ENCODE data around the gene CHID1.

The CHID1 gene

DNA sequence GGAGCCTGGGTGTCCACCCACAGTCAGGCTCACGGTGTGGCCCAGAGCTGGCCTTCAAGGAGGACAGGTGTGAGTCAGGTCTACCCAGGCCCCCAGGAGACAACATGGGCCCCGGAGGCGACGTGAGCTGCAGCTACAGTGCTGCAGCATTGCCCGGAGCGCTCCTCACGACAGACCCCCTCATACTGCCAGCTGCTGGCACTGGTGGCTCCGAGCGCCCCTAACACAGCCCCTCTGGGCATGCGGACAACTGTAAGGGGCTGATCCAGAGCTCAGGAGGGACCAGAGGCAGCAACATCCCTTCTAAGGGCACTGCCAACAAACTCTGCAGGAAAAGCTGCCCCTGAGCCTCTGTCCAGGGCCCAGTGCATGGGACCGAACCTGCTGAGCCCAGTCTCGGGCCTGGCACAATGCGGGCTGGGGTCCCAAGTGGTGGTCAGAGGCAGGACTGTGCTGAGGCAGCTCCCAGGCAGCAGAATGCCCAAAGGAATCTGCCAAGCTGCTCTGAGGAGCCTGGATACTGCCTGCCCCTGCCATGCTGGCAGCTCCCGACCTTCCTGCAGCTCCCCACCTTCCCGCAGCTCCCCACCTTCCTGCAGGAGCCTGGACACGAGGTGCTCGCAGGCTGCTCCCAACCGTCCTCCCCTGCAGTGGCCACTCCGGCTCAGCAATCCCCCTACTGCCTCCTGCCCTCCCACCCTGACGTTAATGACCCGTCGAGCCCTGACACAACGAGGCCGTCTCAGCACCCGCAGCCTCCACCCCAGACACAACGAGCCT is 15.1 kb downstream of the CHID1 start:
- ChIA-PET CTCF (interaction anchor here (1.8 kb wide), 1 partner anchor 29 kb away, joined by 5 read pairs; no protein-coding TSS in a partner anchor), POLR2A (no interaction called here)
- TF ChIP-seq, protein P1, sequence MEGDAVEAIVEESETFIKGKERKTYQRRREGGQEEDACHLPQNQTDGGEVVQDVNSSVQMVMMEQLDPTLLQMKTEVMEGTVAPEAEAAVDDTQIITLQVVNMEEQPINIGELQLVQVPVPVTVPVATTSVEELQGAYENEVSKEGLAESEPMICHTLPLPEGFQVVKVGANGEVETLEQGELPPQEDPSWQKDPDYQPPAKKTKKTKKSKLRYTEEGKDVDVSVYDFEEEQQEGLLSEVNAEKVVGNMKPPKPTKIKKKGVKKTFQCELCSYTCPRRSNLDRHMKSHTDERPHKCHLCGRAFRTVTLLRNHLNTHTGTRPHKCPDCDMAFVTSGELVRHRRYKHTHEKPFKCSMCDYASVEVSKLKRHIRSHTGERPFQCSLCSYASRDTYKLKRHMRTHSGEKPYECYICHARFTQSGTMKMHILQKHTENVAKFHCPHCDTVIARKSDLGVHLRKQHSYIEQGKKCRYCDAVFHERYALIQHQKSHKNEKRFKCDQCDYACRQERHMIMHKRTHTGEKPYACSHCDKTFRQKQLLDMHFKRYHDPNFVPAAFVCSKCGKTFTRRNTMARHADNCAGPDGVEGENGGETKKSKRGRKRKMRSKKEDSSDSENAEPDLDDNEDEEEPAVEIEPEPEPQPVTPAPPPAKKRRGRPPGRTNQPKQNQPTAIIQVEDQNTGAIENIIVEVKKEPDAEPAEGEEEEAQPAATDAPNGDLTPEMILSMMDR (IDR thresholded peaks at IDR 0.05; ENCODE audit: insufficient read depth, low read length, missing control alignments): no peak
- no peak overlapping the region for H3K4me3 ChIP-seq (ENCODE audit: low read depth, low read length)
- no peak for DNase-seq (ENCODE audit: low read depth, low spot score)

DNA sequence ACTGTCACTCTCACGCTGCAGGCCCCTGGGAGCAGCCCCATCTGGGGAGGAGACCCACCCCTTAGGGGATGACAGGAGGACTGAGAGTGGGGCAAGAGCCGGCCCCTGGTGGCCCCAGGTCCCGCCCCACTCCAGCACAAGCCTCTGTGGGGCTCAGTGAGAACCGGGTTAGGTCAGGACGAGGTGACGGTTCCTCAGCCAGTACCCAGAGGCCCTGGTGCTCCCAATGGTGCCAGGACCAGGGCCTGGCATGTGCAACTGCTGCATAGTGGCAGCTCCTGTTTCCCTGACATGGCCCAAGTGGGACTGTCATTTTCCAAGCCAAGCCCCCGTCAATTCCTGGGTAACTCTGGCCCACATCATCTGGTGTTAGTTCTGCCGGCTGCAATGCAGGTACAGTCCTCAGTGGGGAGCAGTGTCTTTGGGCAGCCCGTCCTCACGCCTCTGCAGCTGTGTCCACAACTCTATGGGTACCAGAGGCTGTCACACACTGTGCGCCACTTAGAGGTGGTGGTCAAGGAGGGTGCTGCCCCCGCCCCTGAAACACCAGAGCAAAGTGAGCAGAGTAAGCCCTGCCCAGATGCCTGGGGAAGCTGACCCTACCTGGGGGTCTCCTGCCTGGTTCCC is 15.9 kb downstream of the CHID1 start:
- ChIA-PET CTCF (interaction anchor here (1.8 kb wide), 1 partner anchor 30 kb away, joined by 5 read pairs; no protein-coding TSS in a partner anchor), POLR2A (no interaction called here)
- TF ChIP-seq, protein P1 (IDR thresholded peaks at IDR 0.05; ENCODE audit: insufficient read depth, low read length, missing control alignments): no peak
- no peak for DNase-seq (ENCODE audit: low read depth, low spot score)
- H3K4me3 ChIP-seq (ENCODE audit: low read depth, low read length): no peak overlapping the region

DNA sequence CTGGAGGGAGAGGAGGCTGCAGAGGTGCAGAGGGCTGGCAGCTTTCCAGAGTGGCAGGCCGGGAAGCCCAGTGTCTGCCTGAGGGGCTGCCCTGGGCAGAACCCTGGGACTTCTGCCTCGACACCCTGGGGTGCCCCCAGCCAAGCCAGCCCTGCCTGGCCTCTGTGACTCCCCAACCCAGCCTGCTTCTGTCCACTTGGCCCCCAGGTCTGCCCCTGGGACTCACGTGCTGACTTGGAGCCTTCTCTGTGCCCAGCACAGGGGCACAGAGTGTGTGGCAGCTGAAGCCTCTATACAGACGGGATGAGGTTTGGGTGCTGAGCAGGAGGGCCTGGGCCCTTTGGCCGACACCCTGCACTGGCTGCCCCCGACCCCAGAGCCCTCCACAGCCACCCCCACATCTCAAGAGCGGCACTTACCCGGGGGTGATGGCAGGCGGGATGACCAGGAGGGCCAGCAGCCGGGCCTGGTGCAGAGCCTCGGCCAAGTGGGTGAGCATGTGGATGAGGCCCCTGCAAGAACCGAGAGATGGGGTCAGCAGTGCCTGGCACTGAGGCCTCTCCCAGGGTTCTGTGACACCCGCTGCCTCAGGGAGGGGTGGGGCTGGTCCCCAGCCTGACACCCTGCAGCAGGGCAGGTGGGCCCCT is 17.5 kb downstream of the CHID1 start:
- DNase-seq (ENCODE audit: low read depth, low spot score): no peak
- TF ChIP-seq, protein P1 (IDR thresholded peaks at IDR 0.05; ENCODE audit: insufficient read depth, low read length, missing control alignments): no peak
- POLR2A ChIA-PET: no interaction called here
- no peak overlapping the region for H3K4me3 ChIP-seq (ENCODE audit: low read depth, low read length)
- CTCF ChIA-PET: interaction anchor here (1.3 kb wide), 1 partner anchor 32 kb away, joined by 5 read pairs; the partner anchor contains the start of gene AP2A2

DNA sequence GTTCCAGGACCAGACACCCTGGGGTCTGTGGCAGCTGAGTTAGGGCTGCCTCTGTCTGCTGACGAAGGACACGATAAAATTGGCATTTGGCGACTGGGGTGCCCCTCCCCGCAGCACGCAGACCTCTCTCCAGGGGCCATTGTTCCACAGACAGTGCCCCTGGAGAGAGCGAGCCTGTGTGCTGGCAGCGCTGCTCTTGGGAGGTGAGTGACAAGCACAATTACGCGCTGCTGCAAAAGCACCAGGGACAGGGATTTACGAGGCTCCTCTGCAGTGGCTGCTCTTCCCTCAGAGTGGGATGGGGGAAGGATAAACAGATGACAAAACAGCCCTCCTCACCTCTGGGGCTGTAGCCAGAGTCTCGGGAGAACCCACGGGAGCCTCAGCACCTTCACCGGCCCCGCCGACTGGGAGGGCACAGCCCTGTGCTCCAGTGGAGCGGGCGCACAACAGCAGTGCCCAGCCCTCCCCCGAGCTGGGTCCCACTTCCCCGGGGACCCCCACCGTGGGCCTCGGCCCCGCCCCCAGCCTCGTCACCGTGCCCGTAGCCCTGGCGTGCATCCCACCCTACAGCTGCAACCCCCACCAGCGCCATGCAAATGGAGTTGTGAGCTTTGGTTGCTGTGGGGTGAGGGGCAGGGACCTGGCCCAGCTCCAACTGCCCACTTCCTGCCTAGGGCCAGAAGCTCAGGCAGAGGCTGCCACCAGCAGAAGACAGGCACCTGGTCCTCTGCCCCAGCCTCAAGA is 19.6 kb downstream of the CHID1 start:
- POLR2A ChIA-PET: no interaction called here
- TF ChIP-seq, protein P1 (IDR thresholded peaks at IDR 0.05; ENCODE audit: insufficient read depth, low read length, missing control alignments): no peak
- DNase-seq (ENCODE audit: low read depth, low spot score): no peak
- H3K4me3 ChIP-seq (ENCODE audit: low read depth, low read length): no peak overlapping the region
- CTCF ChIA-PET: interaction anchor here (1.6 kb wide), 1 partner anchor 14 kb away, joined by 3 read pairs; no protein-coding TSS in a partner anchor

DNA sequence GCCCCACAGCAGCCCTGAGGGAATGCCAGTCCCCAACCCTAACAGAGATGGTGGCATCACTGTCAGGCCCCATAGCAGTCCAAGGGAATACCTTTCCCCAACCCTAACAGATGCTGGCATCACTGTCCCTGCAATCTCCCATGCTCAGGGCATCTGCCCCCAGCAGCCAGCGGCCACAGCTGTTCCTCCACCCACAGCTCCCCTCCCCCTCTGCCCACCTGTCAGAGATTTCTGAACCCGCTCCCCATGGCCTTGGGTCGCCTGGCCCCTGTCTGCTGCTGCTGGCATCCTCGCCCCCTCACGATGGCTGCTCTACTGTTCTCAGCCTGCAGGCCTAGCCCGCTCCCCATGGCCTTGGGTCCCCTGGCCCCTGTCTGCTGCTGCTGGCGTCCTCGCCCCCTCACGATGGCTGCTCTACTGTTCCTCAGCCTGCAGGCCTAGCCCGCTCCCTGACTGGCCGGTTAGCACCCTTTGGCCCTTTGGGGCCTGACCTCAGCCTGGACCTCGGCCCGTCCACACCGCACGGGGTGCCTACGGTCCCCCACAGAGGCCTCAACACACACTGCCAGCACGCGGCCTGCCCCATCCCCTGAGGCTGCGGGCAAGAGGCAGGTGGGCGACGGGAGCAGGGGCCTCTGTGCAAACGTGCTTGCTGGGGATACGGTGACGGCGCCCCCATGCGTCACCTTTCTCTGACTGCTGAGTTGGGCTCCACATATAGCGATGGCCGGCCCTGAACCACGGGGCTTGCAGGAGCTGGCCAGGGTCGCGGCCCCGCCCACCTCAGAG is 20.7 kb downstream of the CHID1 start:
- POLR2A ChIA-PET: no interaction called here
- TF ChIP-seq, protein P1 (IDR thresholded peaks at IDR 0.05; ENCODE audit: insufficient read depth, low read length, missing control alignments): no peak
- no peak for DNase-seq (ENCODE audit: low read depth, low spot score)
- H3K4me3 ChIP-seq (ENCODE audit: low read depth, low read length): no peak overlapping the region
- CTCF ChIA-PET: no interaction called here
